Chondrocyte (in vitro differentiated cells): ENCODE measurements around the gene CTNND2. TPM values are rescaled to one million over a fixed set of nuclear protein-coding genes. Genes with fewer than 3 reads are reported as not detected.

ENCODE experiments used
- DNase-seq: peaks from one replicate; pipeline ENCODE4 v3.0.0; 2021; ENCODE audit warnings: mixed read lengths, low spot score
- H3K27ac Mint-ChIP-seq: one replicate; pipeline ENCODE4 v1.8.0; 2021; ENCODE audit warnings: mild to moderate bottlenecking, moderate library complexity, mixed read lengths; ENCODE audit not compliant: unreplicated experiment
- H3K27me3 Mint-ChIP-seq: 2 replicates; pipeline ENCODE4 v1.8.0; 2021; ENCODE audit warnings: low read depth, mixed read lengths
- H3K36me3 Mint-ChIP-seq: 2 replicates; pipeline ENCODE4 v1.8.0; 2021; ENCODE audit warnings: low read depth, mixed read lengths
- H3K4me1 Mint-ChIP-seq: 2 replicates; pipeline ENCODE4 v1.8.0; 2021; ENCODE audit warnings: low read depth, mild to moderate bottlenecking, mixed read lengths
- H3K4me3 Mint-ChIP-seq: one replicate; pipeline ENCODE4 v1.8.0; 2021; ENCODE audit warnings: mild to moderate bottlenecking, moderate library complexity, mixed read lengths; ENCODE audit not compliant: unreplicated experiment
- H3K9me3 Mint-ChIP-seq: 2 replicates; pipeline ENCODE4 v1.8.0; 2021; ENCODE audit warnings: low read depth, mixed read lengths
- total RNA-seq: library from RNA; stranded (reverse); gene quantifications from 3 replicates; pipeline ENCODE4 v1.2.1, GENCODE V29; 2021
- TF ChIP-seq, protein P1 (sequence below): fragments of 200-600 bp; sonication (generic); IDR thresholded peaks from 2 replicates; pipeline ENCODE4 v1.5.0; 2021; ENCODE audit warnings: antibody characterized with exemption, mild to moderate bottlenecking, moderate library complexity

CTNND2 gene
- total RNA-seq, 1 donor from 2014 or later: 2.1 TPM

DNA sequence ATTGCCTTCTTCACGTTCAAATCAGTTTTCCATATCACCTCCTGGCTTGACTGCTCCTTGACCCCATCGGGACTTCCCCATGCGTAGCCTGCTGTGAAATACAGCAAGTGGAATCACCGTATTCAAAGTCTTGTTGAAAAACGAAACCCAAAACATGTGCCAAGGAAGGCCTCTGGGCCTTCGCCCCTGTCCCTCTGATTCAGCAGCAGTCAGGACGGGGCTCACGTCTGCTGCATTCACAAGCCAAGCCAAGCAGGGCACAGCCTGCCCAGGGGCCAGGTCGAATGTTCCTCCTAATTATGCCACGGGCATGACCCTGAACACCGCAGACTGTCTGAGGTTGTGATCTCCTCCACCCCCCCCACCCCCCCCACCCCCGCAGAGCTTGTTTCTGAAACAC is 960 bp upstream of the CTNND2 start:
- peaks cover 4% of the 10 kb centered on the region for H3K36me3 Mint-ChIP-seq
- no peak for DNase-seq
- TF ChIP-seq, protein P1, sequence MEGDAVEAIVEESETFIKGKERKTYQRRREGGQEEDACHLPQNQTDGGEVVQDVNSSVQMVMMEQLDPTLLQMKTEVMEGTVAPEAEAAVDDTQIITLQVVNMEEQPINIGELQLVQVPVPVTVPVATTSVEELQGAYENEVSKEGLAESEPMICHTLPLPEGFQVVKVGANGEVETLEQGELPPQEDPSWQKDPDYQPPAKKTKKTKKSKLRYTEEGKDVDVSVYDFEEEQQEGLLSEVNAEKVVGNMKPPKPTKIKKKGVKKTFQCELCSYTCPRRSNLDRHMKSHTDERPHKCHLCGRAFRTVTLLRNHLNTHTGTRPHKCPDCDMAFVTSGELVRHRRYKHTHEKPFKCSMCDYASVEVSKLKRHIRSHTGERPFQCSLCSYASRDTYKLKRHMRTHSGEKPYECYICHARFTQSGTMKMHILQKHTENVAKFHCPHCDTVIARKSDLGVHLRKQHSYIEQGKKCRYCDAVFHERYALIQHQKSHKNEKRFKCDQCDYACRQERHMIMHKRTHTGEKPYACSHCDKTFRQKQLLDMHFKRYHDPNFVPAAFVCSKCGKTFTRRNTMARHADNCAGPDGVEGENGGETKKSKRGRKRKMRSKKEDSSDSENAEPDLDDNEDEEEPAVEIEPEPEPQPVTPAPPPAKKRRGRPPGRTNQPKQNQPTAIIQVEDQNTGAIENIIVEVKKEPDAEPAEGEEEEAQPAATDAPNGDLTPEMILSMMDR: no peak
- peaks cover 10% of the 10 kb centered on the region for H3K4me1 Mint-ChIP-seq
- H3K9me3 Mint-ChIP-seq: no peaks in the 10 kb centered on the region
- no peak overlapping the region for H3K27ac Mint-ChIP-seq
- H3K4me3 Mint-ChIP-seq: peak overlapping the region; percentile 53
- peaks cover 63% of the 10 kb centered on the region for H3K27me3 Mint-ChIP-seq

DNA sequence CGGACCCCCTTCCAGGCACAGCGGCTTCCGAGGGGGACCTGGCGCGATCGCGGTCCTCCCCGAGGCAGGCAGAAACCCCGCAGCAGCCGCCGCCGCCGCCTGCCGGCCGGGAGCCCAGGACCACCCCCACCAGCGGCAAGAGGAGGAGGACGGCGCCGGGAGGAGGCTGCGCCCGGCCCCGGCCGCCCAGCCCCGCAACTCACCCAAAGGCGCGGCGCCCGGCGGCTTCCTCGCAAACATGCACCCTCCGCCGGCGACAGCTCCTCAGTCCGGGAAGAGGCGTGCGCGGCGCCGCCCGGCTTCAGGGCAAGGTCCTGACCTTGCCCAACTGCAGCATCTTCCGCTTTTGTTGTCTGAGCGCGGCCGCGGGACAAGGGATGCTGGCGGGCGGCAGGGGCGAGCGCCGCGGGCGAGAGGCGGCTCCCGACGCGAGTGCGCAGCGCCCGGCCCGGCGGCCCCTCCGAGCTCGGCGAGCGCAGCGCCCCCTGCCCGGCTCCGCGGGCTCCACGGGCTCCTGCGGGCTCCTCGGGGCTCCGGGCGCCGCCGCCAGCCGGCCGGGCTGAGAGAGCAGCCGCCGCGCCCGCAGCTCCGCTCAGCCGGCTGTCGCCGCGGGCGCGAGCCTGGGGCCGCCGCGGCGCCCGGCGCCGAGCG is 507 bp downstream of the CTNND2 start:
- H3K4me1 Mint-ChIP-seq: peaks cover 10% of the 10 kb centered on the region
- no peak for DNase-seq
- TF ChIP-seq, protein P1: peak; percentile 47
- H3K27me3 Mint-ChIP-seq: peaks cover 64% of the 10 kb centered on the region
- peak overlapping the region; percentile 59 for H3K4me3 Mint-ChIP-seq
- no peak overlapping the region for H3K27ac Mint-ChIP-seq
- H3K36me3 Mint-ChIP-seq: peaks cover 4% of the 10 kb centered on the region
- no peaks in the 10 kb centered on the region for H3K9me3 Mint-ChIP-seq

DNA sequence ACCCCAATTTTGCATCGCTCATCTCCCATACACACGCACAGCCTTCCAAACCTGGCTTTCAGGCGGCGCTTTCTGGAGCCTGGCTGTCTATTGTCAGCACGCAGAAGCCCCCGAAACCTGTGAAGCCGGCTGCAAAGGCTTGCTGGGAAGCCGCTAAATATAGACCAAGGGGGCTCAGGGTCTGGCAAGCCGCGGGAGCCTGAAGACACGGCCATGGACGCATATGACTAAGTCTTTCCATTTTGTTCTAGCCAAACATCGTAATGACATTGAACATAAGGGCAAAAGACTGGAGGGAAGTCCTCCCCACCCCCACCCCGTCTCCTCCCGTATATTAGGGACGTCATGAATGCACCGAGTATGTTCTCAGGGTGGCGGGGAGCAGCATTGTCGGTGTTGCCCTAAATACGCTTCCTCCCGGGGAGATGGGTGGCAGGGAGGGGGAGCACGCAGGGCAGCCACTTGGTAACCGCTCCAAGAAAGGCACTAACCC is 1.1 kb downstream of the CTNND2 start:
- DNase-seq: no peak
- Mint-ChIP-seq H3K9me3 (no peaks in the 10 kb centered on the region), H3K4me3 (peak overlapping the region; percentile 59), H3K36me3 (peaks cover 4% of the 10 kb centered on the region), H3K4me1 (peaks cover 10% of the 10 kb centered on the region), H3K27me3 (peaks cover 61% of the 10 kb centered on the region), H3K27ac (no peak overlapping the region)
- TF ChIP-seq, protein P1: no peak

DNA sequence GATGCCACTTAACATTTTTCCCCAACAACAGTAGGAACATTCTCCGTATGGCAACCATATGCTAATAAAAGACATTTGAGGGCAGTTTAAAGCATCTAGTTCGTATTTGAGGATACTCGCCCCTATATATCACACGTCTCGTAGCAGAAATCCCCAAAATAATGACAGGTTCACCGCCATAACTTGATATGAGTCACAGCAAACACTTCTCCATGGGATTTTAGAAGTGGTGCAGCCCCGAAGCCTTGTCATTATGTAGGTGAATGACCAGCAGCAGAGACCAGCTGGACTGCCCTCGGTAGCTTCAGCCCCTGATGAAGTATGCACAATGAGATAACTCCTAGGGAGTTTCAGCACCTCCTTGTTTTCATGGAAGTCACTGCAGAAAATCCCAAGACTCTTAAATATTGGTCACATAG is 2.0 kb downstream of the CTNND2 start:
- TF ChIP-seq, protein P1: no peak
- no peak for DNase-seq
- H3K36me3 Mint-ChIP-seq: peaks cover 4% of the 10 kb centered on the region
- H3K4me3 Mint-ChIP-seq: peak overlapping the region; percentile 59
- no peak overlapping the region for H3K27ac Mint-ChIP-seq
- peaks cover 3% of the 10 kb centered on the region for H3K9me3 Mint-ChIP-seq
- H3K4me1 Mint-ChIP-seq: peaks cover 10% of the 10 kb centered on the region
- H3K27me3 Mint-ChIP-seq: peaks cover 51% of the 10 kb centered on the region

DNA sequence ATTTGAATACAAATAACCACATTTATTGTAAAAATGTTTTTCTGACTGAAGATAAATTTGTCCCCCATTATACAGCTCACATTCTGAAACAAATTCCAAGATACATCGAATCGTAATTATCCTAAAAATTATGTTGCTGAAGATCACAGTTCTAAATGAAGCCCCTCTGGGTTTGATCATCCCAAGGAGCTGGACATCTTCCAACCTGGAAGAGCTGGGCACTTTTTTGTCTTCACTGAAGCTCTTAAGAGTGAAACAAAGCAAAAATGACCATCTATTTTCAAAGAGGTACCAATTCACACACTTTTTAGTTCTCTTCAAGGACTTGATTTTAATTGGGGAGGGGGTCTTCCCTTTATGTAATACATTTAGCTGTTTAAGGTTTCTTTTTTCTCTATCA is 5.5 kb downstream of the CTNND2 start:
- no peak for DNase-seq
- Mint-ChIP-seq H3K36me3 (peaks cover 1% of the 10 kb centered on the region), H3K27me3 (peaks cover 34% of the 10 kb centered on the region), H3K4me3 (no peak overlapping the region), H3K9me3 (peaks cover 12% of the 10 kb centered on the region), H3K27ac (no peak overlapping the region), H3K4me1 (peaks cover 4% of the 10 kb centered on the region)
- TF ChIP-seq, protein P1: no peak
